Mammary epithelial cell (primary cell): ENCODE data around the gene OPHN1.

Source experiments
- CTCF ChIP-seq, 2 donors: IDR thresholded peaks in 1 of 2; conservative IDR thresholded peaks in 1 of 2; 2 replicates each; pipeline ENCODE4 v1.5.1; 2011 to 2012; ENCODE audit warnings: inconsistent platforms in 2 of 2, low read length in 2 of 2, mild to moderate bottlenecking in 2 of 2, control low read depth in 1 of 2, low read depth in 1 of 2; ENCODE audit not compliant: insufficient read depth in 1 of 2; ENCODE audit errors: extremely low read depth in 1 of 2
- EZH2 ChIP-seq: IDR thresholded peaks from 2 replicates; pipeline ENCODE4 v1.6.1; 2012; ENCODE audit warnings: low read length, inconsistent platforms, borderline replicate concordance

DNA sequence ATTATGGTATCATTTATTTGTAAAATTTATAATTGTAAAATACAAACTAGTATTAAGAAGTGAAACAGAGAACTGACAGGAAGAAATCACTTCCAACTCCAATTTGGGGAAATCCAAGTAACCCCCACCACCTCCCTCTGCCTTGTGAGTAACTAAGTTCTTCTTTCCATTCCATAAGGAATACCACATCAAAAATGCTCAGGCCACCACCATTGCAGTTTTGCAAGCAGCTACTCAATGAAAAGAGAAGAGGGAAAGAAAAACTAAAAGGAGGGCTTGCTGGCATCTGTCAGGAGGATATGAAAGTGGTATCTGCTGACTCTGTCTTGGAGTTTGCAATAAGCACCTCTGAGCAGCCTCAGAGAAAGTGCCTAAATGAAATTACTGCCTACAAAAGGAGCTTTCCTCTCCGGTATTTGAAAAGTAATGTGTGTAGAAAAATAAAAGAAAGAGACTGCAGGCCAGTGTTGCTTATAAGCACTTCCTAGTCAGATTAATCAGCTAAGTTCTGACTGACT lies 228.7 kb downstream of the OPHN1 start:
- no peak for TF ChIP-seq CTCF (conservative IDR thresholded peaks at IDR 0.05 in 1 of 2, IDR thresholded peaks at IDR 0.05 in 1 of 2; ENCODE audit: extremely low read depth in 1 of 2, insufficient read depth in 1 of 2, low read depth in 1 of 2, low read length in 2 of 2)
- TF ChIP-seq EZH2 = no peak
